K562 treated with DMSO at 1 percent for 12 hours (cell line): Measurements from ENCODE around the gene CDH24. TPM values are rescaled to one million over a fixed set of nuclear protein-coding genes. Genes with fewer than 3 reads are reported as not detected.

Experiments used
- total RNA-seq: library from RNA; unstranded; fragments of 300-600 nt; gene quantifications from 2 replicates; pipeline ENCODE4 v1.2.3, GENCODE V29; 2022; ENCODE audit not compliant: insufficient read depth

Gene CDH24
- 10.6 and 17.6 TPM in 2 replicates for total RNA-seq

GRCh38 chr14:23056956-23057756 is at the start of gene CDH24:
CDH24 (minus strand) TSS chr14:23057520; CDS start chr14:23055733, 1,787 bp downstream.

GRCh38 chr14:23104591-23105347 is 47.4 kb upstream of the CDH24 start, which contains the start of gene CIROP:
CIROP (minus strand) TSS chr14:23104989; CDS start chr14:23104920, 69 bp downstream.

GRCh38 chr14:23095196-23096108 is 38.1 kb upstream of the CDH24 start, which contains the start of gene C14orf119:
C14orf119 (plus strand) TSS chr14:23095505; CDS start chr14:23097659, 2,154 bp downstream.

GRCh38 chr14:23094666-23095195 is 37.4 kb upstream of the CDH24 start, which contains the start of gene ACIN1:
ACIN1 (minus strand) TSS chr14:23095136; CDS start chr14:23095112, 24 bp downstream.

GRCh38 chr14:23042162-23042965 is 15.0 kb downstream of the CDH24 start, which contains the start of gene PSMB11:
PSMB11 (plus strand) TSS chr14:23042212; CDS start chr14:23042226, 14 bp downstream.

GRCh38 chr14:23034498-23035302 is 22.6 kb downstream of the CDH24 start, which contains the start of gene PSMB5:
PSMB5 (minus strand) TSS chr14:23034900; CDS start chr14:23034881, 19 bp downstream.

GRCh38 chr14:23009939-23010726 is 47.2 kb downstream of the CDH24 start, which contains the start of gene C14orf93:
C14orf93 (minus strand) TSS chr14:23010143; CDS start chr14:22999023, 11,120 bp downstream.

Other genes with a start within 250 kb of the CDH24 start
- gene SLC7A7, start 242.1 kb downstream of the CDH24 start, total RNA-seq = 0.51 TPM in 1 of 2 replicates, not detected in the other
- gene MRPL52, start 227.6 kb downstream of the CDH24 start, total RNA-seq = 92.9 and 111 TPM in 2 replicates
- 5.2 and 5.9 TPM in 2 replicates for gene MMP14, start 220.9 kb downstream of the CDH24 start, total RNA-seq
- 35.5 and 67.9 TPM in 2 replicates for gene LRP10, start 185.8 kb downstream of the CDH24 start, total RNA-seq
- gene REM2, start 174.3 kb downstream of the CDH24 start, total RNA-seq = 1.4 and 2.4 TPM in 2 replicates
- gene RBM23, start 138.4 kb downstream of the CDH24 start, total RNA-seq = 33.5 and 55.8 TPM in 2 replicates
- 90.7 and 101 TPM in 2 replicates for gene PRMT5, start 128.1 kb downstream of the CDH24 start, total RNA-seq
- gene HAUS4, start 100.4 kb downstream of the CDH24 start, total RNA-seq = 103 and 107 TPM in 2 replicates
- 11.3 and 16.2 TPM in 2 replicates for gene AJUBA, start 75.0 kb downstream of the CDH24 start, total RNA-seq
- 17.4 and 17.6 TPM in 2 replicates for gene C14orf93, start 47.4 kb downstream of the CDH24 start, total RNA-seq
- 115 and 148 TPM in 2 replicates for gene PSMB5, start 22.6 kb downstream of the CDH24 start, total RNA-seq
- not detected in 2 replicates for gene PSMB11, start 15.3 kb downstream of the CDH24 start, total RNA-seq
- 64.4 and 136 TPM in 2 replicates for gene ACIN1, start 37.6 kb upstream of the CDH24 start, total RNA-seq
- gene C14orf119, start 38.0 kb upstream of the CDH24 start, total RNA-seq = 44.9 and 45.3 TPM in 2 replicates
- gene CIROP, start 47.5 kb upstream of the CDH24 start, total RNA-seq = not detected in 2 replicates
- gene CEBPE, start 61.7 kb upstream of the CDH24 start, total RNA-seq = not detected in 2 replicates
- 1.3 and 8.0 TPM in 2 replicates for gene SLC7A8, start 126.1 kb upstream of the CDH24 start, total RNA-seq
- gene RNF212B, start 180.4 kb upstream of the CDH24 start, total RNA-seq = not detected in 2 replicates
- gene HOMEZ, start 228.6 kb upstream of the CDH24 start, total RNA-seq = 6.4 and 12.9 TPM in 2 replicates
- gene PPP1R3E, start 245.3 kb upstream of the CDH24 start, total RNA-seq = 5.4 and 15.6 TPM in 2 replicates
- 16.4 and 24.2 TPM in 2 replicates for gene BCL2L2, start 249.3 kb upstream of the CDH24 start, total RNA-seq